ENCODE data around the gene CDR2L.

- TF ChIP-seq POLR2AphosphoS5 (IDR thresholded peaks at IDR 0.05; ENCODE audit: low read depth, low read length) (no peak), REST (IDR thresholded peaks at IDR 0.05; ENCODE audit: insufficient read depth in 1 of 2, low read depth in 2 of 2, low read length in 2 of 2) (no peak), TAF1 (IDR thresholded peaks at IDR 0.05; ENCODE audit: borderline replicate concordance, insufficient read depth, low read length) (no peak), SIN3A (IDR thresholded peaks at IDR 0.05; ENCODE audit: borderline replicate concordance, insufficient read depth, low read length) (no peak), FOXP2 (optimal IDR thresholded peaks at IDR 0.05; ENCODE audit: borderline replicate concordance, extremely low read depth, extremely low read length, insufficient read depth) (no peak)
Observed at GRCh38 chr17:74992223-74992622, 4.8 kb downstream of the CDR2L start.

Measured in PFSK-1 (cell line).